NCI-H1417 treated with DMSO at 0.1 percent for 48 hours (cell line): ENCODE measurements around the gene LPAR5.
A peak's percentile ranks its signal among the peaks of the same experiment; 100 is the strongest.

ENCODE experiments used
- DNase-seq: peaks from one replicate; lab custom pipeline; 2025; lab: John Stamatoyannopoulos, UW

Gene LPAR5

GRCh38 chr12:6638305-6638704 lies 2.5 kb upstream of the LPAR5 start:
- no peak for DNase-seq

GRCh38 chr12:6635375-6635855 lies 344 bp downstream of the LPAR5 start:
- DNase-seq, result no peak

GRCh38 chr12:6632026-6632983 lies 3.5 kb downstream of the LPAR5 start:
- DNase-seq, result no peak

- DNase-seq, result no peak
These were observed 4.2 kb downstream of the LPAR5 start for GRCh38 chr12:6631549-6631961.

GRCh38 chr12:6630736-6631135 lies 5.0 kb downstream of the LPAR5 start:
- DNase-seq, result no peak

- no peak for DNase-seq
These were observed 8.1 kb downstream of the LPAR5 start for GRCh38 chr12:6627616-6628015.

GRCh38 chr12:6626654-6627283 lies 9.0 kb downstream of the LPAR5 start:
- no peak for DNase-seq

GRCh38 chr12:6620885-6621274 lies 14.9 kb downstream of the LPAR5 start:
- DNase-seq, result no peak

GRCh38 chr12:6620137-6620884 lies 15.4 kb downstream of the LPAR5 start:
- DNase-seq, result no peak

GRCh38 chr12:6618483-6619225 lies 17.1 kb downstream of the LPAR5 start:
- no peak for DNase-seq

GRCh38 chr12:6615802-6616201 lies 20.0 kb downstream of the LPAR5 start:
- no peak for DNase-seq

- DNase-seq, result no peak
These were observed 21.1 kb downstream of the LPAR5 start for GRCh38 chr12:6614513-6615172.

- peak; percentile 98 for DNase-seq
These were observed 21.8 kb downstream of the LPAR5 start for GRCh38 chr12:6613776-6614512.

- peak; percentile 98 for DNase-seq
These were observed 22.6 kb downstream of the LPAR5 start for GRCh38 chr12:6613015-6613775.

GRCh38 chr12:6612652-6613014 lies 23.1 kb downstream of the LPAR5 start:
- no peak for DNase-seq

GRCh38 chr12:6612247-6612646 lies 23.5 kb downstream of the LPAR5 start:
- no peak for DNase-seq

- DNase-seq, result no peak
These were observed 27.0 kb downstream of the LPAR5 start for GRCh38 chr12:6608592-6609281.

- peak; percentile 83 for DNase-seq
These were observed 27.8 kb downstream of the LPAR5 start for GRCh38 chr12:6607751-6608591.
